CD4-positive, alpha-beta T cell (primary cell): ENCODE data around the gene SLC2A10. TPM values are rescaled to one million over a fixed set of nuclear protein-coding genes. Genes with fewer than 3 reads are reported as not detected.

Source experiments
- ATAC-seq: fragments of 200-7000 bp; cut with Tn5 transposase; one replicate; pipeline ENCODE4 v1.10.0; 2022; ENCODE audit warnings: mild to moderate bottlenecking; ENCODE audit not compliant: poor library complexity
- CTCF ChIA-PET: fragments of 350-600 bp; sonication (Branson Sonifier 250); formaldehyde crosslinking; loops from one replicate; lab custom pipeline; 2021; ENCODE audit warnings: antibody characterized with exemption, inconsistent platforms; lab: Charles Lee
- POLR2A ChIA-PET: fragments of 350-600 bp; sonication (Branson Sonifier 250); formaldehyde crosslinking; loops from one replicate; lab custom pipeline; 2021; ENCODE audit warnings: antibody characterized with exemption, inconsistent platforms; lab: Charles Lee
- DNase-seq, 14 experiments: peaks; one replicate each; pipeline ENCODE4 v3.0.0-alpha.2; 2013 to 2020; ENCODE audit warnings: mixed read lengths in 2 of 14
- H3K27ac ChIP-seq, 2 donors: one replicate each; pipeline versions ENCODE4 v1.5.1 to v1.7.0; 2013; ENCODE audit warnings: low read length in 2 of 2, low read depth in 1 of 2, mild to moderate bottlenecking in 1 of 2
- H3K27me3 ChIP-seq, 2 experiments: 1 replicate in 1 of 2; 2 replicates in 1 of 2; pipeline versions ENCODE4 v1.6.1 to v1.7.0; 2013; ENCODE audit warnings: low read length in 2 of 2, control low read depth in 1 of 2, mild to moderate bottlenecking in 1 of 2, moderate library complexity in 1 of 2; ENCODE audit not compliant: insufficient read depth in 2 of 2, control insufficient read depth in 1 of 2
- H3K36me3 ChIP-seq: one replicate; pipeline ENCODE4 v1.6.1; 2013; ENCODE audit warnings: low read length, control low read depth; ENCODE audit not compliant: insufficient read depth
- H3K4me1 ChIP-seq: one replicate; pipeline ENCODE4 v1.6.1; 2013; ENCODE audit warnings: low read length, control low read depth; ENCODE audit not compliant: insufficient read depth
- H3K4me3 ChIP-seq: one replicate; pipeline ENCODE4 v1.5.1; 2013; ENCODE audit warnings: mild to moderate bottlenecking, low read length, moderate library complexity
- H3K9me3 ChIP-seq, 2 experiments: 1 replicate in 1 of 2; 2 replicates in 1 of 2; pipeline versions ENCODE4 v1.6.1 to v1.7.0; 2013; ENCODE audit warnings: low read length in 2 of 2, mild to moderate bottlenecking in 2 of 2, control low read depth in 1 of 2, moderate library complexity in 1 of 2; ENCODE audit not compliant: control insufficient read depth in 1 of 2, insufficient read depth in 1 of 2
- H3K27ac Mint-ChIP-seq: one replicate; pipeline ENCODE4 v1.8.0; 2020; ENCODE audit warnings: mixed read lengths
- H3K27me3 Mint-ChIP-seq: one replicate; pipeline ENCODE4 v1.8.0; 2021; ENCODE audit warnings: mixed read lengths
- H3K36me3 Mint-ChIP-seq: one replicate; pipeline ENCODE4 v1.8.0; 2021; ENCODE audit warnings: low read depth, mixed read lengths
- H3K4me1 Mint-ChIP-seq: one replicate; pipeline ENCODE4 v1.8.0; 2021; ENCODE audit warnings: low read depth, mixed read lengths
- H3K4me3 Mint-ChIP-seq: one replicate; pipeline ENCODE4 v1.8.0; 2020; ENCODE audit warnings: mild to moderate bottlenecking, mixed read lengths
- H3K9me3 Mint-ChIP-seq: one replicate; pipeline ENCODE4 v1.8.0; 2020; ENCODE audit warnings: mixed read lengths
- CTCF ChIP-seq: fragments of 200-600 bp; IDR thresholded peaks from one replicate; pipeline ENCODE4 v1.8.0; 2022; ENCODE audit warnings: antibody characterized with exemption, mild to moderate bottlenecking
- intact Hi-C, 2 experiments: fragments of 100-400 bp; cut with DNase I in 1 of 2; cut with micrococcal nuclease in 1 of 2; formaldehyde crosslinking; loops; one replicate each; pipeline versions ENCODE4 v1.15.1 to v1.9.0; 2023 to 2025; cut with DNase I, micrococcal nuclease
- total RNA-seq, 174 experiments: library from RNA in 2 of 174; stranded (reverse) in 2 of 174; gene quantifications; one replicate each; pipeline ENCODE4 v1.2.3 and lab custom pipeline; 2021 to 2026

SLC2A10 gene
- total RNA-seq, 2 experiments from 2014 or later, result not detected

DNA sequence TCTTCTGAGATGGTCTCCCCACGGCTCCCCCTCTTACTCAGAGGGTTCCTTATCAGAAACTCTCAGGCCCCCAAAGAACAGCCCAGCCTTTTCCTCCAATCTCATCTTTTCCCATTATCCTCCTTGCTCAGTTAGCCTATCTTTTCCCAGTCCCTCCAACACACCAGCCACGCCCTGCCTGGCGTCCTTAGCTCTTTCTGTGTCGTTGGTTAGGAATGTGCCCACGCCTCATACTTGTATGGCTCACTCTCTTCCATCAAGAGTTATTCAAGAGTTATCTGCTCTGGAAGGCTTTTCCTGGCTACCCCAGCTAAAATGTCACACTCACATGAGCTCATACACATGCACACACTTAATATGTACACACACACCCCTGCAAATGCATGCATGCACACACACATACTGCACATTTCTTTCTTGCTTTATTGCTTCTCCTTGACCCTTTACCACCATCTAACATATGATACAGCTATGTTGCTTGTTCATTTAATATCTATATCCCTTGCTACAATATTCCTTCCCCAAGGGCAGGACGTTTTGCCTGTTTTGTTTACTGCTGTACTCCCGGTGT is 37.6 kb downstream of the SLC2A10 start:
- Histone ChIP-seq H3K27me3 (peaks cover 15 to 35% of the 10 kb centered on the region in 2 experiments), H3K9me3 (no peaks in the 10 kb centered on the region), H3K36me3 (no peaks in the 10 kb centered on the region), H3K27ac (no peak overlapping the region), H3K4me3 (no peak overlapping the region), H3K4me1 (no peaks in the 10 kb centered on the region)
- Mint-ChIP-seq H3K27me3 (peaks cover 65% of the 10 kb centered on the region), H3K9me3 (no peaks in the 10 kb centered on the region), H3K4me1 (no peaks in the 10 kb centered on the region), H3K36me3 (no peaks in the 10 kb centered on the region), H3K4me3 (no peak overlapping the region), H3K27ac (no peak overlapping the region)
- ChIA-PET CTCF (no interaction called here), POLR2A (no interaction called here)
- intact Hi-C loops, result no loop called here
- no peak for DNase-seq
- no peak for TF ChIP-seq CTCF
- ATAC-seq, result no peak

- Mint-ChIP-seq H3K27me3 (peaks cover 54% of the 10 kb centered on the region), H3K4me1 (no peaks in the 10 kb centered on the region), H3K4me3 (no peak overlapping the region), H3K27ac (no peak overlapping the region), H3K9me3 (no peaks in the 10 kb centered on the region), H3K36me3 (no peaks in the 10 kb centered on the region)
- no peak for TF ChIP-seq CTCF
- Histone ChIP-seq H3K27me3 (peaks cover 9 to 26% of the 10 kb centered on the region in 2 experiments), H3K4me1 (no peaks in the 10 kb centered on the region), H3K36me3 (no peaks in the 10 kb centered on the region), H3K9me3 (no peaks in the 10 kb centered on the region), H3K27ac (no peak overlapping the region), H3K4me3 (no peak overlapping the region)
- ChIA-PET POLR2A (no interaction called here), CTCF (no interaction called here)
- DNase-seq (no peak), ATAC-seq (no peak)
- intact Hi-C loops, result no loop called here
Observed at GRCh38 chr20:46749147-46749546, 39.7 kb downstream of the SLC2A10 start.

DNA sequence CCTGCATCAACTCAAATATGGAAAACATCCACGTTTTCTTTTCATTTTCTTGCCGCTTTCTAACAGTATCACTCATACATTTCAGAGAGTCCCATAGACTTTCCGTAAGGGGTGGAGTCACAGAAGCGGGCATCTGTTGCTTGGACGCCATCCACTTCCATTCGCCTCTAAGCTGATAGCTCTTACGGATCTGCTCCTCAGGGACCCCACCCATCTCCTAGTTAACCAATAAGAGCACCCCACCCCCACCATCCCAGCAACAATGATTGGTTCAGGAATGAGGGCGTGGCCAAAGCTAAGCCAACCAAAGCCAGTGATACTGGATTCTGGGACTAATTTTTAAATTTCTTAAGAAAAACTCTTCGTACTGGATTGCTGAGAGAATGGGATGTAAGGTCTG is 42.4 kb downstream of the SLC2A10 start:
- no peaks in the 10 kb centered on the region for H3K36me3 Mint-ChIP-seq
- H3K27me3 Mint-ChIP-seq, result peaks cover 34% of the 10 kb centered on the region
- Histone ChIP-seq H3K9me3 (no peaks in the 10 kb centered on the region), H3K36me3 (no peaks in the 10 kb centered on the region), H3K4me3 (no peak overlapping the region), H3K4me1 (no peaks in the 10 kb centered on the region), H3K27me3 (peaks cover 8% of the 10 kb centered on the region in 2 experiments), H3K27ac (no peak overlapping the region)
- no peak overlapping the region for H3K27ac Mint-ChIP-seq
- ATAC-seq, result no peak
- no peaks in the 10 kb centered on the region for H3K4me1 Mint-ChIP-seq
- no peak overlapping the region for H3K4me3 Mint-ChIP-seq
- H3K9me3 Mint-ChIP-seq, result no peaks in the 10 kb centered on the region
- CTCF ChIA-PET, result no interaction called here
- TF ChIP-seq CTCF, result no peak
- POLR2A ChIA-PET, result no interaction called here
- no peak for DNase-seq
- intact Hi-C loops, result loop anchor here in 1 of 2 experiments (10.0 kb wide), 1 partner anchor 633 kb away; no protein-coding TSS in a partner anchor
